ENCODE results near the gene IKZF3. TPM values are rescaled to one million over a fixed set of nuclear protein-coding genes. Genes with fewer than 3 reads are reported as not detected.
A peak's percentile ranks its signal among the peaks of the same experiment; 100 is the strongest.

The IKZF3 gene
- total and polyA plus RNA-seq, 10 of the 15 experiments (the other 5 are each of a cell fraction or from before 2014, with no cell fraction given), result 5.5 to 98.2 (median 47.6) TPM

GRCh38 chr17:39838057-39838456 lies 26.1 kb downstream of the IKZF3 start (continued):
- no peak for TF ChIP-seq ATF2 (IDR thresholded peaks at IDR 0.05; ENCODE audit: low read length)

- Histone ChIP-seq H3K4me1 (ENCODE audit: control insufficient read depth, insufficient read depth, low read length) (no peaks in the 10 kb centered on the region; the same call in 1 of the 2 replicates), H3K9me3 (replicated peaks; ENCODE audit: control insufficient read depth, insufficient read depth, low read length) (peaks cover 29% of the 10 kb centered on the region), H3K4me3 (no peak overlapping the region), H3K4me2 (ENCODE audit: control insufficient read depth, insufficient read depth) (no peak overlapping the region), H3K9ac (ENCODE audit: control insufficient read depth, insufficient read depth, low read length) (no peak overlapping the region), H2AFZ (ENCODE audit: control insufficient read depth, low read depth, low read length) (no peak overlapping the region), H3K27ac (ENCODE audit: control insufficient read depth, insufficient read depth) (no peak overlapping the region), H3K27me3 (replicated peaks in 1 of 2; ENCODE audit: control insufficient read depth in 2 of 2, insufficient read depth in 2 of 2, low read length in 1 of 2) (no peaks in the 10 kb centered on the region), H3K79me2 (ENCODE audit: control insufficient read depth, insufficient read depth, low read length) (peaks cover 81% of the 10 kb centered on the region), H3K36me3 (ENCODE audit: control insufficient read depth in 2 of 2, insufficient read depth in 2 of 2, low read length in 1 of 2) (peaks cover 19 to 31% of the 10 kb centered on the region in 2 experiments), H4K20me1 (ENCODE audit: control insufficient read depth, insufficient read depth) (no peaks in the 10 kb centered on the region)
- CTCF ChIA-PET, result interaction anchor here (1.1 to 2.3 kb wide), 3 partner anchors 10 to 17 kb away, joined by 3 to 10 read pairs (median 6); no protein-coding TSS in a partner anchor
- SMC1A ChIA-PET (ENCODE audit: uncharacterized antibody, unreplicated experiment), result interaction anchor here (2.0 to 3.7 kb wide), 2 partner anchors 10 to 15 kb away, joined by 7 to 16 read pairs; no protein-coding TSS in a partner anchor
- BruUV-seq (replicated peaks), result no TSS peak
- POLR2A ChIA-PET, result interaction anchor here (0.9 to 1.9 kb wide), 2 partner anchors 15 to 21 kb away, joined by 7 read pairs; no protein-coding TSS in a partner anchor
- in situ Hi-C loops (cut with MboI), result no loop called here
- FAIRE-seq, result no peak
- ATAC-seq, result no peak
- 100% methylated on average over 6 of the region's 6 CpGs for WGBS (ENCODE audit: insufficient coverage, insufficient replicate concordance, low lambda C conversion rate, missing lambda C conversion rate)
- RAD21 ChIA-PET (ENCODE audit: unreplicated experiment), result no interaction called here
- intact Hi-C loops (cut with micrococcal nuclease; ENCODE audit: unreplicated experiment), result no loop called here
- peak; percentile 47; the same call in 1 of the 2 replicates for TF ChIP-seq POLR2A (IDR thresholded peaks at IDR 0.05; ENCODE audit: low read depth, low read length)
- no peak for TF ChIP-seq TBL1XR1 (IDR thresholded peaks at IDR 0.05; ENCODE audit: low read depth, low read length)
- TF ChIP-seq CEBPZ (IDR thresholded peaks at IDR 0.05; ENCODE audit: low read depth, low read length), result no peak
- TF ChIP-seq MTA2 (IDR thresholded peaks at IDR 0.05; ENCODE audit: low read depth), result no peak
- DNase-seq (ENCODE audit: low read depth, low spot score), result no peak
Observed at GRCh38 chr17:39836117-39836516, 28.0 kb downstream of the IKZF3 start.
